ENCODE data around the gene ING4. TPM values are rescaled to one million over a fixed set of nuclear protein-coding genes. Genes with fewer than 3 reads are reported as not detected.
"Not testable (repeated sequence)": the region's sequence is repeated elsewhere in the genome, so short reads cannot be mapped to it uniquely, and the experiment has no call there.

The ING4 gene
- total RNA-seq = 66.2 TPM
- polyA plus RNA-seq = 66.4 TPM

- Histone ChIP-seq H3K4me3 (ENCODE audit: low read depth, low read length) (peak within 1 kb of the TSS; percentile 86), H3K4me1 (ENCODE audit: insufficient read depth) (no peaks in the 10 kb centered on the region), H3K27ac (ENCODE audit: low read depth) (peak within 1 kb of the TSS; percentile 90), H3K36me3 (ENCODE audit: insufficient read depth) (peaks cover 3% of the 10 kb centered on the region)
- DNase-seq (ENCODE audit: extremely low spot score) = peak; percentile 100
- 2% methylated on average over 37 of the region's 37 CpGs for WGBS
Measured at GRCh38 chr12:6662906-6663742, at the start of gene ING4. ING4 (minus strand) TSS chr12:6663119; CDS start chr12:6663101, 18 bp downstream.

- Histone ChIP-seq H3K4me3 (ENCODE audit: low read depth, low read length) (no peak overlapping the region), H3K27ac (ENCODE audit: low read depth) (no peak overlapping the region), H3K4me1 (ENCODE audit: insufficient read depth) (no peaks in the 10 kb centered on the region), H3K36me3 (ENCODE audit: insufficient read depth) (no peaks in the 10 kb centered on the region)
- no peak for DNase-seq (ENCODE audit: extremely low spot score)
- 75% methylated on average over 16 of the region's 16 CpGs for WGBS
Measured at GRCh38 chr12:6708960-6709394, 46.1 kb upstream of the ING4 start.

DNA sequence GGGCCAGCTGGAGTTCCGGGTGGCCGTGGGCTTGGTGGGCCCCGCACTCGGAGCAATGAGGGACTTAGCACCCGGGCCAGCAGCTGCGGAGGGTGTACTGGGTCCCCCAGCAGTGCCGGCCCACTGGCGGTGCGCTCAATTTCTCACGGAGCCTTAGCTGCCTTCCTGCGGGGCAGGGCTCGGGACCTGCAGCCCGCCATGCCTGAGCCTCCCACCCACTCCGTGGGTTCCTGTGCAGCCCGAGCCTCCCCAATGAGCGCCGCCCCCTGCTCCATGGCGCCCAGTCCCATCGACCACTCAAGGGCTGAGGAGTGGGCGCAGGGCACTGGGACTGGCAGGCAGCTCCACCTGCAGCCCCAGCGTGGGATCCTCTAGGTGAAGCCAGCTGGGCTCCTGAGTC lies 45.4 kb upstream of the ING4 start:
- H3K4me1 ChIP-seq (ENCODE audit: insufficient read depth); H3K36me3 ChIP-seq (ENCODE audit: insufficient read depth); DNase-seq (ENCODE audit: extremely low spot score); H3K27ac ChIP-seq (ENCODE audit: low read depth); H3K4me3 ChIP-seq (ENCODE audit: low read depth, low read length): not testable (repeated sequence)
- 93% methylated on average over 21 of the region's 21 CpGs for WGBS

DNA sequence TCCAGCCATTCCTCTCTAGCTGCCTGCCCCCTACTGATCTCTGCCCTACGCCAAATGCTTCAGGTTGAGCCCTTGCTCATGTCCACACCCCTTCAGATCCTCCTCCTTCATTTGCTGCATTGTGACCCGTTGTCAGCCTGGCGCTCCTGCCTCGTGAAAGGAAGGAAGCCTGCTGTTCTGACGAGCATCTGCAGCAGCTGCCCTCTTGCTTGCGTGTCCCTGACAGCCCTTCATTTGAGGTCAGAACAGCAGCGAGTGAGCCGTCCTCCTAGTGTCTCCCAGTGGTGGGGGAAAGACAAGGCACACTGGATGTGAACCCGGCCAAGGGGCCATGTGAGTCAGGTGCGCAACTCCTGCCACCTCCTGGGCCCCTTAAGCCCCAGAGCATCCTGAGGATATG lies 40.7 kb upstream of the ING4 start:
- WGBS = 15% methylated on average over 10 of the region's 10 CpGs
- no peak overlapping the region for H3K4me3 ChIP-seq (ENCODE audit: low read depth, low read length)
- DNase-seq (ENCODE audit: extremely low spot score) = no peak

DNA sequence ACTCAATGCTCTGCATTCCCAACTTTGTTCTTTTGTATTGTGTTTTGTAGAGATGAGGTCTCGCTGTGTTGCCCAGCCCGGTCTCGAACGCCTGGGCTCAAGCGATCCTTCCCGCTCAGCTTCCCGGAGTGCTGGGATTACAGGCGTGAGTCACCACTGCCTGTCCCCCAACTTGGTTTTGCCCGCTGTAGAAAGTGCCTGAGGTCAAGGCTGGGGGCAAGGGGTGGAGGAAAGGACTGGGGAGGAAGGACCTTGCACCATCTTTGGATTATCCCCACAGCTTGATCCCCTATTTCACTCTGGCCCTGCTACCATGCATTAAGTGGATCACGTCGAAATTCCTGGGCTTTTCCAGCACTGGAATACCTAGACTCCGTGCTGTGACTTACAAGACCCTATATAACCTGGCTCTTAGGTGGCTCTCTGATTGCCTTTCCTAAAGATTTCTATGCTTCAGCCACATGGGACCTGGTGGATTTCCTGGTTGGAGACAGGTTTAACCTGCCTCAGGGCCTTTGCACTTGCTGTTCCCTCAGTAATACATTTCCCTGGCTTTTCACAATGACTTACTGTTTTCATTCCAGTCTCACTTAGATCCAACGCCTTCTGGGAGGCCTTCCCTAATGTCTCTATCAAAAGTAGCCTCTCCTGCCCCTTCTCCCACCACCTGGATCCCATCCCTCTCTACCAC lies 38.3 kb upstream of the ING4 start:
- H3K27ac ChIP-seq (ENCODE audit: low read depth) = no peak overlapping the region
- DNase-seq (ENCODE audit: extremely low spot score) = no peak
- peak overlapping the region; percentile 71 for H3K4me3 ChIP-seq (ENCODE audit: low read depth, low read length)
- 27% methylated on average over 13 of the region's 13 CpGs for WGBS
- peaks cover 1% of the 10 kb centered on the region for H3K4me1 ChIP-seq (ENCODE audit: insufficient read depth)
- H3K36me3 ChIP-seq (ENCODE audit: insufficient read depth) = no peaks in the 10 kb centered on the region

More for the DNA sequence above, 40.7 kb upstream of the ING4 start:
- H3K36me3 ChIP-seq (ENCODE audit: insufficient read depth) = no peaks in the 10 kb centered on the region
- no peak overlapping the region for H3K27ac ChIP-seq (ENCODE audit: low read depth)
- H3K4me1 ChIP-seq (ENCODE audit: insufficient read depth) = peaks cover 1% of the 10 kb centered on the region

GRCh38 chr12:6700646-6701051 lies 37.7 kb upstream of the ING4 start, which contains the start of gene PIANP:
PIANP (minus strand) TSS chr12:6700815; CDS start chr12:6698061, 2,754 bp downstream.
- peaks cover 1% of the 10 kb centered on the region for H3K4me1 ChIP-seq (ENCODE audit: insufficient read depth)
- DNase-seq (ENCODE audit: extremely low spot score) = no peak
- H3K27ac ChIP-seq (ENCODE audit: low read depth) = no peak within 1 kb of the TSS
- no peaks in the 10 kb centered on the region for H3K36me3 ChIP-seq (ENCODE audit: insufficient read depth)
- H3K4me3 ChIP-seq (ENCODE audit: low read depth, low read length) = peak within 1 kb of the TSS; percentile 71
- under 1% methylated on average over 43 of the region's 43 CpGs for WGBS

DNA sequence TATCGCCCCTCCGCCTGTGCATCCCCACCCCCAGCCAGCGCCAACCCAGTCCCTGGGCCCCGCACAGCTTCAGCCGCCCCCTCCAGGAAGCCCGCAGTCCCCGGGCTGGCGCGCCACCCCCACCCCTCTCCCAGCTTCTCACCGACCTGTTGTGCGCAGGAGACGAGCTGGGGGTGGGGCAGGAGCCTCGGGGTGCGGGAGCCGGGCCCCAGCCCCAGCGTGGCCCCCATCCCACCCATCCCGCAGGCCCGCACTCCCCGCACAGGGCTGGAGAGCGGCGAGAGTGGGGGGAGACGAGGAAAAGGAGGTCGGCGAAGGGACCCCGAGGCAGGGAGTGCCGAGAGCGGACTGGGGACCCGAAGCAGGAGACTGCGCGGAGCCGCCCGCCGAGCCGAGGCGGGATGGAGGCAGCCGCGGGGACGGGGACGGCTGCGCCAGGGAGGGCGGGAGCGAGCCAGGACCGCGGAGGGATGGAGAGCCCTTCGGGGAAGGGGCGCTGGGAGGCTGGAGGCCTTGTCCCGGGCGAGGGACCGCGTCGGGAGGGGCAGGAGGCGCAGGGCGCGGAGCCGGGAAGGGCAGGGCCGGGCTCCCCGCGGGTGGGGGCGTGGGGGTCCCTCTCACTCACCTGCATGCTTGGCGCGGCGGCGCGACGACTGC lies 37.2 kb upstream of the ING4 start:
- no peaks in the 10 kb centered on the region for H3K36me3 ChIP-seq (ENCODE audit: insufficient read depth)
- peak overlapping the region; percentile 71 for H3K4me3 ChIP-seq (ENCODE audit: low read depth, low read length)
- no peak overlapping the region for H3K27ac ChIP-seq (ENCODE audit: low read depth)
- WGBS = under 1% methylated on average over 65 of the region's 65 CpGs
- H3K4me1 ChIP-seq (ENCODE audit: insufficient read depth) = peaks cover 1% of the 10 kb centered on the region
- DNase-seq (ENCODE audit: extremely low spot score) = no peak

DNA sequence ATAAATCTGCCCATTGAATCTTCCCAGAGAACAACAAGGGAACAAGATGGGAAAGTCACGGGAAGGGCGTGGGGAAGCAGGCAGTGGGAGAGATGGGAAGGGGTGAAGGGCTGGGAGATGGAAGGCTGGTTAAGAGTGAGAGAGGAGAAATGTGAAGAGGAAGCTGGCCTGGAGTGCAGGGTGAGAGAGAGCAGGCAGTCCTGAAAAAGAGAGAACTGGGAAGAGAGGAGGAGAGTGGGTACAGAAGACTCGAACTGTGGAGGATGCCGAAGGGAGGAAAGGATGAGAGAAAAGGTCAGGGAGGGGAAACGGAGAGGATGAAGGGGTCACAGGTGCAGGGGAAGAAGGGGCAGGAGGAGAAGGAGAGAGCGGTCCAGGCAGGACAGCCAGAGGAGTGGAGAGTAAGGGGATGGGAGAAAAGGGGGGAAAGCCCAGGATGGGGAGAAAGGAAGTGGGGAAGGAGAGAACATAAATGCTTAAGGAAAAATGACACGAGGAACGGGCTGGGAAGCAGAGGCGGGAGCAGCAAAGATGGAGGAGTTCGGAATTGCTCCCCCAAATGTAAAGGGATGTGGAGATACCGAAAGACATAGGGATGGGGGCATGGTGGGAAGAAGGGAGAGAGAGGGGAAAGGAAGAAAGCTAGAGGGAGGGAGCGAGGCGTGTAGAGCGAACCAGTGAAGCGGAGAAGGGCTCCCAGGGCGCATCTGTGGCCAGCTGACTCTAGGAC lies 36.5 kb upstream of the ING4 start:
- Histone ChIP-seq H3K36me3 (ENCODE audit: insufficient read depth) (no peaks in the 10 kb centered on the region), H3K4me3 (ENCODE audit: low read depth, low read length) (peak overlapping the region; percentile 71), H3K4me1 (ENCODE audit: insufficient read depth) (peaks cover 1% of the 10 kb centered on the region), H3K27ac (ENCODE audit: low read depth) (no peak overlapping the region)
- no peak for DNase-seq (ENCODE audit: extremely low spot score)
- whole genome bisulfite sequencing = 26% methylated on average over 16 of the region's 16 CpGs

- Histone ChIP-seq H3K4me3 (ENCODE audit: low read depth, low read length) (no peak overlapping the region), H3K4me1 (ENCODE audit: insufficient read depth) (peaks cover 1% of the 10 kb centered on the region), H3K36me3 (ENCODE audit: insufficient read depth) (no peaks in the 10 kb centered on the region), H3K27ac (ENCODE audit: low read depth) (no peak overlapping the region)
- WGBS = 70% methylated on average over 8 of the region's 8 CpGs
- no peak for DNase-seq (ENCODE audit: extremely low spot score)
Measured at GRCh38 chr12:6698352-6699046, 35.6 kb upstream of the ING4 start.

DNA sequence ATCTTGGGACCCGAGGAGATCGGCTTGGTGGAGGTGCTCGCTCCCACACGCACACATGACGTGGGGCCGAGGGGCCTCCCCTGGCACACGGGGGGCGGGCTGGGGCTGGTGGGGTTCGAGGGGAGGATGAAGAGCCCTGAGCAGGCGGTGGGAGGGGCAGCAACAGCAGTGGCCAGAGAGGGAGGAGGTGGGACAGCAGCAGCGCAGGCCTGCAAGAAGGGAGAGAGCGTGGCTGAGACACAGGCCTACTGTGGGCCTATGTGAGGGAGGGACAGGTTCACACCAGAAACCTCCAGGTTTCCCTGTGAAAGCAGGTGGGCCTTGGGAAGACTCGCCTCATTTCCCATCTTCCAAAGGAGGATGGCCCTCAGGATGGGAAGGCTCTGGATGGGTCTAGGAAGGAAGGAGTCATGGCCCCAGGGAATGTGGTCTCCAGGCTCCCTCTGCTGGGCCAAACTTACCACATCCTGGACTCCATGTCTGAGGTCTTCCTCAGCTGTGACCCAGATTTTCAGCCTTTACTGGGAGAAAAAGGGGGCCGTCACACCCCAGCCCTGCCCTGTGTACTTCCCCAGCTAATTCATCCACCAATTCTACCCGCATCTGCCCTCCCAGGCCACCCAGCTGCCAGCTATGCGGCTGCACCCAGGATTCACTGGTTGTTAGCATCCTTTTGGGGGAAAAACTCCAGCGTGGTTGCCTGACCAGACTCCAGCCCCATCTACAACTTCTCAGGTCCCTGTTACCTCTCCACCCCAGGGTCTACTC lies 34.8 kb upstream of the ING4 start:
- H3K4me1 ChIP-seq (ENCODE audit: insufficient read depth) = peaks cover 1% of the 10 kb centered on the region
- WGBS = 79% methylated on average over 17 of the region's 17 CpGs
- no peaks in the 10 kb centered on the region for H3K36me3 ChIP-seq (ENCODE audit: insufficient read depth)
- DNase-seq (ENCODE audit: extremely low spot score) = no peak
- H3K4me3 ChIP-seq (ENCODE audit: low read depth, low read length) = no peak overlapping the region
- no peak overlapping the region for H3K27ac ChIP-seq (ENCODE audit: low read depth)

- Histone ChIP-seq H3K36me3 (ENCODE audit: insufficient read depth) (no peaks in the 10 kb centered on the region), H3K27ac (ENCODE audit: low read depth) (no peak overlapping the region), H3K4me1 (ENCODE audit: insufficient read depth) (peaks cover 1% of the 10 kb centered on the region), H3K4me3 (ENCODE audit: low read depth, low read length) (no peak overlapping the region)
- no peak for DNase-seq (ENCODE audit: extremely low spot score)
- 88% methylated on average over 17 of the region's 17 CpGs for WGBS
Measured at GRCh38 chr12:6696690-6697583, 34.0 kb upstream of the ING4 start.

Data from urinary bladder (tissue), 4 donors.